HG02759 (cell line): ENCODE results near the gene PGM5.
A peak's percentile ranks its signal among the peaks of the same experiment; 100 is the strongest.

ENCODE experiments used
- ATAC-seq: cut with Tn5 transposase; IDR thresholded peaks from one replicate; pipeline ENCODE4 v1.9.1; 2021; ENCODE audit warnings: mild to moderate bottlenecking, moderate library complexity; ENCODE audit not compliant: unreplicated experiment

The PGM5 gene

DNA sequence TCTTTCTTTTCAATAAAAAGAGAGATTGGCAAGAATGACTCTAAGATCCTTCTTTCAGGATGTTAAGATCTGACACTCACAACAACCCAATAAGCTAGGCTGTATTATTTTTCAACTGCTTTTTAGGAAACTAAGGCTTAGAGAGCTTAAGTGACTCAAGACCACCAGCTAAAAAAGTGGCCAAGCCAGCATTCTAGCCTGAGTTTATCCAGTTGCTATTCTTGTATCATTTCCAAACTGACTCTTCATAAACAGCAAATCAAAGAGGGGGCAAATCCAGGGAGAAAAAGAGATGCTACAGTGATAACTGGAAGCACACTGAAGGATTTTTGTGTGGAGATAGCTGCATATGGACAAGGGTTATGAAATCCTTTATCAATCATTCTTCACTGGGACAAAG is 137.1 kb downstream of the PGM5 start:
- no peak for ATAC-seq

DNA sequence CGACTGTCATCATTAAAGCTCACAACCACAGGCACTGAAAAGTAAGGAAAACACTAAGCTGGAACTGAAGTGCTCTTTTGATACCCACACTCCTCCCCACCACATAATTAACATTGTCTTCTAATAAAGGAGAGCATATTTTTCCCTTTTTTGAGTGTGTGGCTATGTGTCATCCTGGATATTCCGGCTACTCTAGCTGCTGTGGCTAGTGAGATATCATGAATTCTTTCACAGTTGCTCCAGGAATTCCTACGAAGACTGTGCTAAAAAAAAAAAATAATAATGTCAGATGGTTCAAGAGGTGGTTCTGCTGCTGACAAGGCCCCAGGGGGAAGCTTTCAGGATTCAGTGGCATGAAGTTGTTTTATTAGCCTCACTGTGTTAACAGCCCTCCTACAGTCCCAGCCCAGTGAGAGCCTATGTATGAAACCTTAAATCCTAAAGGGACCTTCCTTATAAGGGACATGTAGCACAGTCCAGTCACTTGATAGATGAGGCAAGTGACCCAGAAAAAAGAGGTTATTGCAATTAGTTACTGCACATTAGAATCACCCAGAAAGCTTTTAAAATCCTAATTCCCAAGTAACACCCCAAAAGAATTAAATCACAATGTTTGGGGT is 137.7 kb downstream of the PGM5 start:
- no peak for ATAC-seq

DNA sequence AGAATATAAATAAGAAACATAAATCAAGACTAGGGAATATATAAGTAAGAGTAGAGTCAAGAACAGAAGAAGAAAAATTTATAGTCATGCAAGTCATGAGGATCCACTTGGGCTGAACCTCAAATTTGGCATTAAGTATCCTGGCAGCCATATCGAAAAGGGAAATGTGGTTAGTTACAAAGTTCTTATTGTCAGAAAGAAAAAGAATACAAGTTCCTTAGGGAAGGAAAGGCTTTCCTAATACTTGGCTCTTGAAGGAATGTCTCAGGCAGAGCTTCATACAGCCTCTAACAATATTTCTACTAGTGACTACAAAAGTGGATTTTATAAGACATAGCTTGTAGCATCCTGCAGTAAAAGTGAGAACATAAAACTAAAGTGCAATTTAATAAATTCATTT is 138.8 kb downstream of the PGM5 start:
- ATAC-seq, result no peak

DNA sequence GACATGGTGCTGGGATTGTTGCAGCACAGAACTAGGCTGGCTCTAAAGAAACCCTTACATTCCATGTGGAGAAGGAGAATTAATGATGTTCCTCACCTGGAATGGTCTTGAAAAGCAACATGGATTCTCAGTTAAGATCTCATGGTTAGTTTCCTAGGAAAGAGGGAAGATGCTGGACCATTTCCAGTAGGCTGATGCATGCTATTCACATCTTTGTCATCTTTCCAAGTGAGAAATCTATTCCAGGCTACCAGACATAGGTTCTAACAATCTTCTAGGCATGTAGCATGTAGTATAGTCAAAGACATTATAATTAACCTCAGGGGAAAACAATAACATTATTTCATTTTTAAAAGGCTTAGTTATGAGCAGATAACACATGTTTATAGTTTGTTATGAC is 139.9 kb downstream of the PGM5 start:
- ATAC-seq, result no peak

DNA sequence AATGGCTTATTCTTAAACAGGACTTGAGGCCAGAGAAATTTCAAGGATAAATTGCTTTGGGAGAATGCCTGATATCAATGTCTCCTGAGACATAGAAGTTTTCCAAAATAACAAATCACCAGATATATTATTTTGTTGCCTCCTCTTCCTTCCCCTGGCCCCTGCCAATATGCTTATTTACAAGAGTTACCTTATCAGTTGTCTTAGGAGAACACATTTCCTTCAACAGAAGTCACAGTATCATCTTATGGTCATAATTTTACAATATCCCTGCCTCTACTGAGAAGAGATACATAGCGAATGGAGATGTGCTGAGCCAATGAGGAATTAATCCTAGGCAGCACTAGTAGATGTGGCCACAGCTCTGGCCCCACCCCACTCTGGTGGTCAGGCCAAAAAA is 141.2 kb downstream of the PGM5 start:
- ATAC-seq, result no peak

DNA sequence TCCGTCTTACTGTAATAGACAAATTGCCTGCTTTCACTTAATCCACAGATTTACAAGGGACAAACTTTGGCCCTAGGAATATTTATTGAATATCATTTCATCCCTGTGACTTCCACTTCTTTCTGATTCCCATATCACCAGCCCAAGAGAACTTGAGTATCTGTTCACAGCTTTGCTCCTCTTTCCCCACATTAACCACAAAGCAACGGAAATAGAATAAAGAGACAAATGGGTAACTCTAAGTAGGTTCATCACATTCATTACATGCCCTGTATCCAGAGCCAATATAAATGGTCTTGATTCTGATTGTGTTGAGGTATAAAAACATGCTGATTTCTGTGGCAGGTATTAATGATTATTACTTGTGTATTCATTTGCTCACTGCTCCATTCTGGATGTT is 142.4 kb downstream of the PGM5 start:
- ATAC-seq, result no peak

DNA sequence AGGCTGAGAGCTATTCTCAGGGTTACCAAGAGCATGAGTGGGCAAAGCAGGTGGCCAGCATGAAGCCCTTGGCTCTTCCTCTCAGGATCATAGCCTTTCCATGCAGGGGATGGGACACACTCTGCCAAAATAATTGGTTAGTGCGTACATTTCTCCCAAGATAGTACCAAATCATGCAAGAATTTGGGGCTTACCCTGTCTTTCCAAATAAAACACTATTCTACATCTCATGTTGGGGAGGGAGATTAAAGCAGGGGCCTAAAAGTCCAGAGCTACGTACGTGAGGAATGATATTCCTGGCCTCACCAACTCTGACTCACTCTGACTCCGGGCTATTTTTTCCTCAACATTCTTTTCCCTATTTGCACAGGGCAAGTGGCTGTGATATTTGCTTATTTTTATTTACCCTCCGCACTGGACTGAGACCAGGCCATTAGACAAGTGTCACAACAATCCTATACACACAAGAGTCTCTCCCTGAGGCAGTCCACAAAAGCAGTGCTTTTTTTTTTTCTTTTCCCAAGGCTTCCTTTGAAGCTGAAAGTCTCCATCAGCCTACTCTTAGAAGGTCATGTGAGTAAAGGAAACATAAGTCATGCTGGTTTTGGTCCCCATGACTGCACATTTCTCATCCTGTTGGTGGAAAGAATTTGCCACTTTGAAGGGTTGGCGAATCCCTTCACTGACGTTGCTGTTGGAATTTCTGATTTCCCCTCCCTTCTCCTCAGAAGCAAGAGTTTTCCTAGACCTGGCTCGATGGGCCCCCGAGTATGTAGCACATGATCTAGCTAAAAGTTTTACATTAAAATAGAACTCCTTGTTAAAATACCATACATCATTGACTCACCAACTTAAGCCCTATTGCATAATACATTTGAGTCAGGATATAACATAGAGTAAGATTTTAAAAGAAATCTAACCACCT is 144.3 kb downstream of the PGM5 start:
- ATAC-seq, result no peak

DNA sequence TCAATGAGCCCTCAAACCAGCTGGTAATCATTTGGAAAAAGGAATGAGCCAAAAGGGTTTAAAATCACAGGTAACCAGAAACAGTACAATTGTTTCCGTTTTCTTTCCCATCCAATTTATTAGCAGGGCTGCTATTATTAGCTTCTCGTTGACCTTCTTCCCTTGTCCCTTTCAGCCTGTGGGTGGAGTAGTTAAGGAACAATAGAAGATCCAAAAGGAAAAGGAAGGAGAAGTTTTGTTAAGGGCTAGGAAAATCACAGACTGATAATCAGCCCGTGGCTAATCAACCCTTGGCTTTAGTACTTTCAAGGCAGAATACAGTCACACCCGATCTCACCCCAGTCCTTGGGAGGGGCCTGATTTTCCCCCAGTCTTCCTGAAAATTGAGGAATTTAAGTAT is 145.9 kb downstream of the PGM5 start:
- ATAC-seq, result no peak

DNA sequence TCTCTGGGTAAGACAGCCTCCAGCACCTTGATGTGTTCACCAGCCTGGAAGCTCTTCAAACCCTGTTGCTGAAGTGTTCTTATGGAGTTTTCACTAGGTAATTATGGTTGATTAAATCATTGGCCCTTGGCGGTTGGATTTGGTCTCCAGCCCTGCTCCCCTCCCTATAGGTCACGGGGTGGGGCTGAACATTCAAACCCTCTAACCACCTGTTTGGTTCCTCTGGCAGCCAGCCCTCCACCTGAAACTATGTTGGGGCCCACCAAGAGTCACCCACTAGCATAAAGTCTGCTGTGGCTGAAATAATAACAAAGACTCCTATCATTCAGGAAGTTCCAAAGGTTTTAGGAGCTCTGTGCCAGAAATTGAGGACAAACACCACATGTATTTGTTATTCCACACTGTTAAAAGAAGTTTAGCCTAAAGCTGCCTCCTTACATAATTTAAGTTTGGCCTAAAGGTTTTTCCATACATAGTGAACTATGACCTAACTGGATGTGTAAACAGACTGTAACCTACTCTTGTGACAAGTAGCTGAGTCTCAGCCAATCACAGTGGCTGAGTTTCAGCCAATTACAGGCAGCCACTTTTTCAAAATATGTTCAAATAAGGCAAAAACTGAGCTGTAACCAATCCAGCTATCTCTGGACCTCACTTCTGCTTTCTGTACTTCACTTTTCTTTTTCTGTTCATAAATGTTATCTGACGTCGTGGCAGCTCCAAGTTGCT is 149.4 kb downstream of the PGM5 start:
- peak; percentile 39 for ATAC-seq

DNA sequence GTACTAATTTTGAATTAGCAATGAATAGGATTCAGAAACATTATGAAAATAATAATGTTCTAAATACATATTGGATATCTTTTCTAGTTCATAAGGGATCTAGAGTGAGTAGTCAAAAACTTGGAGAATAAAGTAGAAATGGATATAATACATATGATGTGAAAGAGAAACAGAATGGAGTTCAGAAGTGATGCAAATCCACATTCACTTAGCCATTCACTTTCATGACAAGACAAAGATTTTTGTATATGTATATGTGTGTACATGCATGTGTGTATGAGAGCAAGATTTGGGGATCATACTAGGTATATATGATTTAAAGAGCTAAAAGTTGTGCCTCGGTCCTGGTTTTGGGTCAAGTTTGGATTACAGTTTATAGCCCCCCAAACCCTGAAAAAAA is 150.1 kb downstream of the PGM5 start:
- no peak for ATAC-seq

DNA sequence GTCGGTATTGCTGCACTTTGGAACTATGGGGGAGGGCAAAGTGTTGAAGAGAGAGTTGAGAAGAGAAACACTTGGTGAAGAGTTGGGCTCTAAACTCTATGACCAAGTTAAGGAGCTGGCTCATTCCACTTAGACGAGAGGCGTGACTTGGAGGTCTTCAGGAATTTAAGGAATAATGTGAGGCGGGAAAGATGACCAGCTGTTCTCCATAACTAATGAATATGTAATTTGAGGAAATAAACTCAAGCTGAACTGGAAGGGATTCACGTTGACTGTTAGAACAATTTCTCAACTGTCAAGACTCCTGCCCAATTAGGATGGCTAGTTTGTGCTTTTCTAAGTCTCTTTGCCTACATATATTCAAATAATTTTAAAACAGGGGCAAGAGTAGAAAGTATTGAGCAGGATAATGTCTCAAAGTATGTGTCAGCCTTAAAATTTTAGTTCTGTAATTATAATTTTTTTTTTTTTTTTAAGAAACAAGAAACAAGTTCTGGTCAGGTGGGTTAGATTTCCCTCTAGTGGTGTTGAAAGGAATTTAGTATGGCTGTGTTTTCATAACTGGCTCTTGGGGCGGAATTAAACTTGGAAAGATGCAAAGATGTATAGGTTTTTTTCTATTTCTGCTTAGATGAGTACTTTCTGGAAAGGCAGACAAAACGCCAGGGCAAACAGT is 150.9 kb downstream of the PGM5 start:
- no peak for ATAC-seq

DNA sequence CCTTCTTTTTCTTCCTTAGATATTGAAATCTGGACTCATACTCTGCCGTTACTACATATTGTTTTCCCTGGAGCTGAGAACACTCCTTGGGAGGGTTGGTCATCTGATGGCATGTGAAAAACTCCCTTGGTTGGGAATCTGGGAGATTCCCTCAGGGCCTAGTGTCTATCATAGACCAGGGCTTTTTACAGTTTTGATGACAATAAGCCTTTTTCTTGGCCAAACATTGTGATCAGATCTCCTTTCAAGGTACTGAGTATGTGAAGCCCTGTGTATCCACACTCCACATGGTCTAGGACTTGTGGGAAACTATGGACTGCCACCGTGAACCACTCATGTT is 151.4 kb downstream of the PGM5 start:
- ATAC-seq, result no peak

DNA sequence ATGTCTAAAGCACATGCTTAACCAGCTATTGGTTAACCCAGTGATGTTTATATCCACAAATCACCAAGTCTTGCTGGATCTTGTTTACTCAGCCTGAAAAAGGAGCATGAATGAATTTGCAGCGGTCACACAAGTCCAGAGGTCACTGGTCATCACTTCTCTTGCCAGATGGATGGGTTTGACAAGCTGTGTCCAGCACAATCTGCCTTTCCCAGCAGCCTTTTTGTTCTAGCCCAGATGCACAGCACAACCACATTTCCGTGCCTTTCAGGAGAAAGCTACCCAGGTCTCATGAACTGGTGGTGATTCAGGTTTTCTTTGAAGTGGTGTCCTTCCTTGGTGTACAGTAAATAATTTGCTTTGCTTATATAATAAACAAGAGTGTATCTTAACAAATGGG is 152.1 kb downstream of the PGM5 start:
- ATAC-seq, result no peak

DNA sequence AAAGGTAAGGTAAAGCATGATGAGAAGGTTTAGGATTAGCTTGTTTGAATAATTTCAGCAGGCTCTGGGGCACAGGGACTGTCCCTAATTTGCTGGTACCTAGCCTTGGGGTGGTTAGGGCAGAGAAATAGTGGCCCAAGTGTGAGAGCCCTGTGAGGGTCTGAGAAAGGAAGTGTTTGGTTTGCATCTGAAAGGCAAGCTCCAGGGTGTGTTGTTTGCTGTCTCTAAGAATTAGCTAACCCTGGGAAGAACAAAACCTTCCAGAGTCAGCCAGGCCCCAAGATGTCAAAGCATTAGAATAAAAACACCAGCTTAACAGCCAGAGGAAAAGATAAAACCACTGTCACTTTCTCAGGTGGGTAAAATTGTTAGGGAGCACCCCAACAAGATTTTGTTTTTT is 153.3 kb downstream of the PGM5 start:
- no peak for ATAC-seq

DNA sequence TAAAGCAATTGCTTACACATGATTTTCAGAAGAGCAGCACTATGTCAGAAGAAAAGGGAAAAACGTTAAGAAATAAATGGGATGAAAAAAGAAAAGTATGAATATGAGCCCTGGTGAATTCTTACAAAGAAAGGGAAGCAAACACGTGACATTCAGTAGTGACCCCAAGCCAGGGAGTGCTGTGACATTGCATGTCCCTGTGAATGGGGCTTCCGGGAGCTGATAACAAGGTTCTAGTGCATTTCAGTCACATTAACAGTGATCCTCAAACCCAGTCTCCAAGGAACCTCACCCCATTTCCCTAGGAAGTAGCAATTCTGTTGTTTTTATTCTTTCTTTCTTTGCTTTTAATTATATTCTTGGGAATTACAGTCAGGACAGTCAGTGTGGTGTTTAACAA is 157.0 kb downstream of the PGM5 start:
- ATAC-seq, result no peak

DNA sequence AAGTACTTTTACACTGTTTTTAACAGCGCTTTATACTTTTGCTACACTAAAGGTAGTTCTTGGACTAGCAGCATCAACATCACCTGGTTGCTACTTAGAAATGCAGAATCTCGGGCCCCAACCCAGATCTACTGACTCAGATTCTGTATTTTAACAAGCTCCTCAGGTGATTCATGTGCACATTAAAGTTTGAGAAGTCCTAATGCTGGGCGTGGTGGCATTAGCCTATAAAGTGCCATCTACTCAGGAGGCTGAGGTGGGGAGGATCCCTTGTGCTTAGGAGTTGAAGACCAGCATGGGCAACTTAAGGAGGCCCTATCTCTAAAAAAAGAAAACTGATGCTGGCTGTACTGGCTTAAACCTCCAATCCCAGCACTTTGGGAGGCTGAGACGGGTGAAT is 157.6 kb downstream of the PGM5 start:
- ATAC-seq, result no peak

DNA sequence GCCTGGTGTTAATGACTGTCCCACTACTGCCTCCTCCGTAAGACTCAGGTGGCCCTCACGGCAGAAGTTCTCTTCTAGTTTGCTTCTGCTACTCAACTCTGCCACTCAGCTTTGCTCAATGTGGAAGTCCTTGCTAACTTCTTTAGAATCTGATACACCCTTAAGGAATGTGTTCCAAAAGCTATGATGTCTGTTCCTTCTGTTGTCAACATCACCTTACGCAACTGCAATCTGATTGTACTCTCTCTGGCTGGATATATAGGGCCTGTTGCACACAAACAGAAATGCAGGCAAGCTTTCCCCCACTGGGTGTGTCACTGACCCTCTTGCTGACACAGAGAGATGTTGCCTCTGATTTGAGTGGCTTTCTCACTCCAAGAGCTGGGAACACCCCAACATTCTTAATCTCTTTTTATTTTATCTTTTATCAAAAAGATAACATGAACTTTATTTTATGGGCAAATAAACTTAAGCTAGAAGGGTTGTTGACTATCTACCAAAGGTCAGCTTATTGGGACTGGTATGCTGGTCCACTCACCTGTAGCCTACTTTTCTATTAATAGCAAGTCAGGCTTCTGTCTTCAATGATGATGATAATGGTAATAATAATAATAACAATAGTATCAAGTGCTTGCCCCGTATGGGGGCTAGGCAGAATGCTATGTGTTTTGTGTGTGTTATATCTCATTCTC is 159.1 kb downstream of the PGM5 start:
- ATAC-seq, result no peak

DNA sequence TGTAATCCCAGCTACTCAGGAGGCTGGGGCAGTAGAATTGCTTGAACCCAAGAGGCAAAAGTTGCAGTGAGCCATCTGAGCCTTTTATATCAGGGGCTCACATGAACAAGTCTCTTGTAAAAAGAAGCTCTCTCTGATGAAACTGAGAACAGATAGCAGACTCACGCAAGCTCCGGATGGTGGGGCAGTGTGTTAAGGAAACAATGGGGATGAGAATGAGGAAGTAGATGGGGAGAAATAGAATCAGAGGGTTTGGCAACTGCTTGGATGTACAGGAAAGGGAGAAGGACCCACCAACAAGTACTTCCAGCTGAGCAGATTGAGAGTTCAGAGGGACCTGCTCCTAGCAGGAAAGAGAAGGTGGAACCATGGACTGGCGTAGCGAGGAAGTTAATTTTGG is 165.7 kb downstream of the PGM5 start:
- ATAC-seq, result no peak

DNA sequence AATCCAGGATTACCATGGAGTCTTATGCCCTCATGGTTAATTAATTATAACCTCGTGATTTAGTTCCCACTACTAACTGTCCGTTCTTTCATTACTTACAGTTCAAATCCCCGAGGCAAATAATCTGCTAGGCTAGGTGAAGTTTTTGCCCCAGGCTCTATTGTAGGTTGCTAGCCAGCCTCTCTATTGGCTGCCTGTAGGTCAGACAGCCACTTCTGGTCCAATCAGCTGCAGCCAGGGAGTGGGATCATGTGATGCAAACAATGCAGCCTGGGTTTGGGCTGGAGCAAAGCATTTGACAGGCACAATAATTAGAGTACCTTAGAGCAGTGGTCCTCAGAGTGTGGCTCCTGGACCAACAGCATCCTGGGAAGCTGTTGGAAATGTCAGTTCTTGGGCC is 166.5 kb downstream of the PGM5 start:
- no peak for ATAC-seq

DNA sequence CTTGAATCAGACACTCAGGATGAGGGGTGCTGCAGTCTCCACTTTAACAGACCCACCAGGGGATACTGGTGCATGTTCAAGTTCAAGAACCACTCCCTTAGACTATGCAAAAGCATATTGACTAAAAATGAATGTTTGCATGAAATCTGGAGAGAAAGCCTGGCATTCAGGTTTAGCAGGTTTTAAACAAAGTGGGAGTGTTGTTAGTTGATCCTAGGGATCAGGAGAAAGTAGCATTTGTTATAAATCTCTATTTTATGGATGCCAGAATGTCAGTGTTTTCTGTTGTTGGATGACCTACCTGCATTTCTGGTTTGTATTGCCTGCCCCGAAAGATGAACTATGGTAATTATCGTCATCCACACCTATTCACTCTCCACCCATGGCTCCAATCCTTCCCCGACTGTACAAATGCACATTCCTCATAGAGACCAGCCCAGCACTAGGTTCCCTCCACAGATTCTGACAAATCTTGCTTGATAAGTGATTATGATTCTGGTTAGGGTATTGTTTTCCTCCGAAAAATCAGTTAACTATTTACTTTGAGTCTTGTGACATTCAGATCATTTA is 167.0 kb downstream of the PGM5 start:
- ATAC-seq, result no peak

DNA sequence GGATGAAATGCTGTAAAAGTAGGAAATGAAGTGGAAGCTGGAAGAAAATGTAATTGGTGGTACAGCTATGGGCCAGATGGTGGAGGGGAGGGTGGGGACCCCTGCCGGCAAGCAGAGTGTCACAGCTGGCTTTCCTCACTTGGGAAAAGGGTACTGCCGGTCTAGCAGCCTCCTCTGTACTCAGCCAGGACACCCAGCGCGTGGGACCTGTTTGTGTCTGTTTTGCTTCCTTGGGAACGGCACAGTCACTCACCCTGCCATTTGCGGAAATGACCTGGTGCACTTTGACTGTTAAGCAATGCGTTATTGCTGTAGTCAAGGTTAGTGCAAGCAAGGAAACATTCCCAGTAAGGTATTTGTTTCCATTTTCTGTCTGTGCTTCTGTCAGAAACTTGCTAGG is 174.2 kb downstream of the PGM5 start:
- ATAC-seq, result no peak
